H1 (cell line): Measurements from ENCODE around the gene OPA3. TPM values are rescaled to one million over a fixed set of nuclear protein-coding genes. Genes with fewer than 3 reads are reported as not detected.
A peak's percentile ranks its signal among the peaks of the same experiment; 100 is the strongest.

Experiments used
- polyA plus RNA-seq, 7 experiments: library from polyadenylated mRNA; depleted of rRNA in 3 of 7; stranded (reverse) in 5 of 7; unstranded in 2 of 7; fragments of >200 nt in 5 of 7; fragments of 200-250 nt in 2 of 7; gene quantifications; 1 replicate in 5 of 7; 2 replicates in 1 of 7; 4 replicates in 1 of 7; pipeline versions ENCODE4 v1.2.1 to v1.2.3, GENCODE V29; 2011 to 2013; ENCODE audit warnings: missing spikeins in 2 of 7, mixed read lengths in 2 of 7
- total RNA-seq: library from RNA; stranded (reverse); fragmentation: NEBNext Ultra II Directional; extraction: Animal tissue kit (Norgen Biotek cat#: 25700); gene quantifications from 2 replicates; pipeline ENCODE4 v1.2.1, GENCODE V29; 2021
- TF ChIP-seq, protein P1 (sequence below), 3 experiments: IDR thresholded peaks; 1 replicate in 2 of 3; 2 replicates in 1 of 3; pipeline versions ENCODE4 v1.5.1 to v1.6.1; 2011; ENCODE audit warnings: low read length in 3 of 3, mild to moderate bottlenecking in 3 of 3, inconsistent platforms in 2 of 3, low read depth in 1 of 3, moderate library complexity in 1 of 3; ENCODE audit not compliant: insufficient read depth in 1 of 3; ENCODE audit errors: control extremely low read depth in 1 of 3

The OPA3 gene
- total and polyA plus RNA-seq, 2 of the 8 experiments (the other 6 are each of a cell fraction or from before 2014, with no cell fraction given) = 12.5 to 14.5 TPM

DNA sequence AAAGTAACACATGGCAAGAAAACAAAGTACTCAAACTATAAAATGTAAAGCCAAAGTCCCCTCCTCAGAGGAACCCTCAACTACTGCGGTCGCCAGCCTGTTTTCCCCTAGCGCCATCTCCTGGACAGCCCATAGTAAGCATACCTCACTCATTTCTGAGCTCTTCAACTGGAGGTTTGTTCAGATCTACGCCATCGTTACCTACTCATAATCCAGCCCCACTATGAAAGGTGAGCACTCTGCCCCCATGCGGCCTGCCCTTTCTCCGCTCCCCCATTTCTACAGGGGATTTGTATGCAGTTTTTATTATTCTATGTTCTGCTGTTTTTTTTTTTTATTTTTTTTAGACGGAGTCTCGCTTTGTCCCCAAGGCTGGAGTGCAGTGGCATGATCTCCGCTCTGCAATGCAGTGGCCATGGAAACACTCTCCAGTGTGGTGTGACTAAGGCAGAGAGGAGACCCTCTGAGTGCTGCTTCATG, 26.2 kb downstream of the OPA3 start (continued):
- TF ChIP-seq, protein P1, sequence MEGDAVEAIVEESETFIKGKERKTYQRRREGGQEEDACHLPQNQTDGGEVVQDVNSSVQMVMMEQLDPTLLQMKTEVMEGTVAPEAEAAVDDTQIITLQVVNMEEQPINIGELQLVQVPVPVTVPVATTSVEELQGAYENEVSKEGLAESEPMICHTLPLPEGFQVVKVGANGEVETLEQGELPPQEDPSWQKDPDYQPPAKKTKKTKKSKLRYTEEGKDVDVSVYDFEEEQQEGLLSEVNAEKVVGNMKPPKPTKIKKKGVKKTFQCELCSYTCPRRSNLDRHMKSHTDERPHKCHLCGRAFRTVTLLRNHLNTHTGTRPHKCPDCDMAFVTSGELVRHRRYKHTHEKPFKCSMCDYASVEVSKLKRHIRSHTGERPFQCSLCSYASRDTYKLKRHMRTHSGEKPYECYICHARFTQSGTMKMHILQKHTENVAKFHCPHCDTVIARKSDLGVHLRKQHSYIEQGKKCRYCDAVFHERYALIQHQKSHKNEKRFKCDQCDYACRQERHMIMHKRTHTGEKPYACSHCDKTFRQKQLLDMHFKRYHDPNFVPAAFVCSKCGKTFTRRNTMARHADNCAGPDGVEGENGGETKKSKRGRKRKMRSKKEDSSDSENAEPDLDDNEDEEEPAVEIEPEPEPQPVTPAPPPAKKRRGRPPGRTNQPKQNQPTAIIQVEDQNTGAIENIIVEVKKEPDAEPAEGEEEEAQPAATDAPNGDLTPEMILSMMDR (IDR thresholded peaks at IDR 0.05; ENCODE audit: control extremely low read depth in 1 of 3, insufficient read depth in 1 of 3, low read depth in 1 of 3, low read length in 3 of 3) = peak; percentile 70 to 92 (median 92)
- TF ChIP-seq, all 59 proteins: peak for 4
